Hepatocyte (in vitro differentiated cells): ENCODE results near the gene TCL1A.

Experiments
- EZH2 ChIP-seq: fragments of 200-600 bp; sonication (generic); IDR thresholded peaks from 2 replicates; pipeline ENCODE4 v1.6.1; 2016; ENCODE audit warnings: antibody characterized with exemption, mild to moderate bottlenecking, borderline replicate concordance
- EZH2phosphoT487 ChIP-seq: fragments of 200-600 bp; sonication (generic); IDR thresholded peaks from one replicate; pipeline ENCODE4 v1.6.1; 2018; ENCODE audit warnings: antibody characterized with exemption, mild to moderate bottlenecking, low read depth, moderate library complexity; ENCODE audit not compliant: unreplicated experiment, severe bottlenecking
- TF ChIP-seq, protein P1 (sequence below): fragments of 200-600 bp; sonication (generic); IDR thresholded peaks from 2 replicates; pipeline ENCODE4 v1.5.1; 2016; ENCODE audit warnings: antibody characterized with exemption, mild to moderate bottlenecking; ENCODE audit not compliant: poor library complexity

DNA sequence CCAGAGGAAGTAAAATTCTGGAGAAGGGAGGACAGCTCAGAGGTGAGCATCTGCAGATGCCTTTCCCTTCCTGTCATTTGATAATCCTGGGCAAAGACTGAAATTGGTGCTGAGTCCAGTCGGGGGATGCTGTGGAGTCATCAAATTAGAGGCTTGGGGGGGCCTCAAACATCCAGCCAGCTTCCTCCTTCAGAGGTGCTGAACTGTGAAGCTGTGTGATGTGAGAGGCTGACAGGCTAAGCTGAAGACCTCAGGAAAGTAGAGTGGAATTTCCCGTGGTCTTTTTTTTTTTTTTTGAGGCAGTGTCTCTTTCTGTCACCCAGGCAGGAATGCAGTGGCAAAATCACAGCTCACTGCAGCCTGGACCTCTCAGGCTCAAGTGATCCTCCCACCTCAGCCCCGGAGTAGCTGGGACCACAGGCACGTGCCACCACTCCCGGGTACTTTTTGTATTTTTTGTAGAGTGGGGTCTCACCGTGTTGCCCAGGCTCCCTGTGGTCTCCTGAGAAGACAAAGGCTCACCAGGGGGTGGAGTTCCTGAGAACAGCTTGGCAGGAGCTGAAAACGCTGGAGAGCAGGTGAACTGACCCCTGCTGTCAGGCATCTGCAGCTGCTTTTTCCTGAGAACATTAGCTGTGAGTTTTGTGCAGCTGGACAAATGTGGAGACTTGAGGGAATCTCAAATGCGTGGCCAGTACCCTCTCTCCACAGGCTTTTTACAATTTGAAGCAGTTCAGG lies 33.8 kb downstream of the TCL1A start:
- TF ChIP-seq EZH2, result no peak
- TF ChIP-seq, protein P1, sequence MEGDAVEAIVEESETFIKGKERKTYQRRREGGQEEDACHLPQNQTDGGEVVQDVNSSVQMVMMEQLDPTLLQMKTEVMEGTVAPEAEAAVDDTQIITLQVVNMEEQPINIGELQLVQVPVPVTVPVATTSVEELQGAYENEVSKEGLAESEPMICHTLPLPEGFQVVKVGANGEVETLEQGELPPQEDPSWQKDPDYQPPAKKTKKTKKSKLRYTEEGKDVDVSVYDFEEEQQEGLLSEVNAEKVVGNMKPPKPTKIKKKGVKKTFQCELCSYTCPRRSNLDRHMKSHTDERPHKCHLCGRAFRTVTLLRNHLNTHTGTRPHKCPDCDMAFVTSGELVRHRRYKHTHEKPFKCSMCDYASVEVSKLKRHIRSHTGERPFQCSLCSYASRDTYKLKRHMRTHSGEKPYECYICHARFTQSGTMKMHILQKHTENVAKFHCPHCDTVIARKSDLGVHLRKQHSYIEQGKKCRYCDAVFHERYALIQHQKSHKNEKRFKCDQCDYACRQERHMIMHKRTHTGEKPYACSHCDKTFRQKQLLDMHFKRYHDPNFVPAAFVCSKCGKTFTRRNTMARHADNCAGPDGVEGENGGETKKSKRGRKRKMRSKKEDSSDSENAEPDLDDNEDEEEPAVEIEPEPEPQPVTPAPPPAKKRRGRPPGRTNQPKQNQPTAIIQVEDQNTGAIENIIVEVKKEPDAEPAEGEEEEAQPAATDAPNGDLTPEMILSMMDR, result peak; percentile 37
- no peak for TF ChIP-seq EZH2phosphoT487
